HL-60/S4 treated with retinoic acid at 250 ng/mL for 4 days and 3 days (cell line): ENCODE results near the gene SCYGR4.

Source experiments
- in situ Hi-C: fragments of 300-500 bp; cut with MboI; formaldehyde crosslinking; loops from 2 replicates; pipeline ENCODE4 v1.7.0; 2022; ENCODE audit warnings: low sequenced_read_pairs

The SCYGR4 gene

DNA sequence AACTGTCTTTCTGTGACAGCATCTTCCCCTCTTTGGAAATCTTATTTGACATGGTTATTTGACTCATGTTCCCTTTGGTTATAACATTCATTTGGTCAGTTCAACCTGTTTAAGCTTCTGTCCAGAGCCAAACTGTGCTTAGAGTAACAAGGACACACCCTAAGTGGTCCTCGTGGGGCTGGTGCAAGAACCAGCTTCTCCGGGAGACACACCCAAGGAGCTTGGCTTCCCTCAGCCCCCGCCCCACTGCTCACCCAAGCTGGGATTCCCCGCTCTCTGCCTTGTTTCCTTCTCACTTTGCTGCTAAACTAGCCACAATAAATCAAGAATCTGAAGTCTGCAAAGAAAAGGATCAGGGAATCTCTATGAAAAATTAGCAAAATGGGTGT, 4.0 kb upstream of the SCYGR4 start:
- in situ Hi-C loops: no loop called here

DNA sequence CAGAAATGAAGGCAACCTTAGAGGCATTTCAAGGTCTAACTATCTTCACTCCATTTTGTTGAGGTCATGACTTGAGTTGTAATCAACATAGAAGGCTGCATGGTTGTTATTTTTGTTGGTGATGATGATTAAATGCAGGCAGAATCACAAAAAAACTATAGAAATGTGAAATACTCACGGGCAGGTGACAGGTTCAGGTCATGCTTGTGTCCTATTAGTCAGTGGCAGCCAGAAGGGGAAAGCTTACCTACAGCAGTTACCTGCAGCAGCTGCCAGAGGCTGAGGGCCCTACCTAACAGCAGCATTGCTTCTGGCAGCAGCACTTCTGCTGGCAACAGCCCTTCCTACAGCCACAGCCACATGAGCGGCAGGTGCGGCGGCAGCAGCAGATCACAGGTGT, 3.1 kb upstream of the SCYGR4 start:
- in situ Hi-C loops: no loop called here

DNA sequence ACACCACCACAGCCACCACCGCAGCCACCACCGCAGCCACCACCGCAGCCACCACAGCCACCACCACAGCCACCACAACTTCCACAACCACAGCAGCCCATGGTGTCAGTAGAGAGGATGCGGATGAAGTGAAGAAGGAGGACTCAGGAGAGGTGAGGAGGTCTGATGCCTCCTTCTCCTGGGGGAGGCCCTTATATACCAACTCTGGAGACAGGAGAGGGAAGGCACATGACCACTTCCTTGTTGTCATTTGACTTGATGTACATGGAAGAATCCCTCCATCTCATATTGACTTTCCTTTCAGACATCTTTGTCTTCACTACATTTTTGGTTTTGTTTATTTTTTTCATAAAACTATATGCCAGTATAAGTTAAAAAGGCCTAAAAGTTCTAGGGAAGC, 2.6 kb upstream of the SCYGR4 start, which contains the start of gene SCYGR3:
SCYGR3 (minus strand) TSS at position 101 of the 400 bp plus-strand sequence; CDS start at position 101, 0 bp downstream.
- in situ Hi-C loops: no loop called here

DNA sequence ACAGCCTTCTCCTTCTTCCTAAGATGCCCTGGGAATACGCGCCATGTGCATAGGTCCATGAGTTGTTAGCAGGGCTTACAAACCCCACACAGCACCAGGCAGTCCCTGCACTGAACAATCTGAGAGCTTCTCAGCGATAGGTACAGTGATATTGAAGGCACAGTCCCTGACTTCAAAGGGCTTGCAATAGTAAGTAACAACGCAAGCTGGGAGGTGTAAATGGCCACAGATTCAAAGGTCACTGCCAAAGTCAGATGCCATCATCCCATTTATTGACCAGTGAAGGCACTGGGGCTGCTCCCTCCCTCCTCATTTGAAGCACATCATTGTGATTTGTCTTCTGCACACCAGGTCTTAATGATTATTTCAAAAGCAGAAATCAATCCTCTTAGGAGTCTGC, 2.1 kb upstream of the SCYGR4 start:
- in situ Hi-C loops: no loop called here

DNA sequence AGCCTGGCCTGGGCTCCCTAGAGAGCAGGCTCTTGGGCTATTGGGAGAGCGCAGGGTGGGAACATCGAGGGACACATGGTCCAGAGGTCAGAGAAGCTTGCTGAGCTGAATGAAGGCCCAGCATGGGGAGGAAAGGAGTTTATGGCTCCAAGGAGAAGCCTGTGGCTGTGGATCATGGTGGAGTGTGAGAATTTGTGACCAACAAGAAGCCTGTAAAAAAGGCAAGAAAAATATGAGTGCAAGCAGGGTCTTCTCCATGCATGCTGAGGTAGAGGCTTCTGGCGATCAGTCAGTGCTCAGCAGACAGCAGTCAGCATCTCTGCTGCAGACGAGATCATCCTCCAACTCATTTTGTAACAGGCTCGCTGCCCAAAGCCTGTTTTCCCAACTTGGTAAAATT, 1.4 kb upstream of the SCYGR4 start:
- in situ Hi-C loops: no loop called here

DNA sequence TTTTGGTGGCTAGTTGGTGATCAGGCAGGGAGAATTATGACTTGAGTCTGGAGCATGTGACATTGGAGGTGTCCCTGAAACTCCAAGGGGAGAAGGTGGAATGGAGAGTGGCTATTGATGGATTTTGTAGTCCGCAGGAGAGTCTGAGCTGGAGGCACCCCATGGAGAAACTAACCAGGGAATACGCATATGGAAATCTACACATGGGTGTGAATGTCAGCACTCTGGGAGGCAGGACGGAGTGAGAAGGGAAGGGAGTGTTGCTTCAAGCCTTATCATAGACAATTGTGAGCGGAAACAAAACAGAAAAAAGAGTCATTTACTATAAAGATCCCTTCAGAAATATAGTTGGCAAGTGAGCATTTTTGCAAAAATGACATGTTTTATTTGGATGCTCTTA, 667 bp upstream of the SCYGR4 start:
- in situ Hi-C loops: no loop called here

DNA sequence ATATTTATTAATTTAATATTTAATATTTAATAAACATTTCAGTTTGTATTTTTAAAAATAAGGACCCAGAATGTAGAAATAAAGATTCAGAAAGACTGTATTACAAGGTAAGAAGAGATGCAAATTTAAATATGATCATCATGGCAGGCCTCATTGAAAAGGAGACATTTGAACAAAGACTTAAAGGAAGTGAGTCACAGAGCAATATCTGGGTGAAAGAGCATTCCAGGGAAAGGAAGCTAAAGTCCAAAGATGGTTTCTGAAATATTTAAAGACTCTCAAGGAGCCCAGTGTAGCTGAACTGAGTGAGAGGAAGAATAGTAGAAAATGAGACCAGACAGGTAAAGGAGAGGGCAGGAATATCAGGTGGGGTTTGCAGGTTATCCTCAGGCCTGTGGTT, 5.9 kb downstream of the SCYGR4 start:
- in situ Hi-C loops: no loop called here

DNA sequence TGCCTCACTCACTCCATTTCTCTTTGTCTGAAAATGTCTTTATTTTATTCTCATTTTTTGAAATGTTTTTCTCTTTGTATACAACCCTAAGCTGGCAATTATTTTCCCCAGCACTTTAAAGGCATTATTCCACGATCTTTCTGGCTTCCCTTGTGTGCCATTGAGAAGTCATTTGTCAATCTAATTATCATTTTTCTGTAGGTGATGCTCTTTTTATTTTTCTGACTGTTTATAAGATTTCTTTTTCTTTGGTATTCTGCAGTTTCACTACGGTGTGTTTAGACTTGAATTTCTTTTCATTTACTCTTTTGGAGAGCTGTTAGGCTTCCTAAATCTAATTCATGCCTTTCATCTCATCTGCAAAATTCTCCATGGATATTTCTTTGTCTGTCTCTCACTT, 8.1 kb downstream of the SCYGR4 start:
- in situ Hi-C loops: no loop called here

DNA sequence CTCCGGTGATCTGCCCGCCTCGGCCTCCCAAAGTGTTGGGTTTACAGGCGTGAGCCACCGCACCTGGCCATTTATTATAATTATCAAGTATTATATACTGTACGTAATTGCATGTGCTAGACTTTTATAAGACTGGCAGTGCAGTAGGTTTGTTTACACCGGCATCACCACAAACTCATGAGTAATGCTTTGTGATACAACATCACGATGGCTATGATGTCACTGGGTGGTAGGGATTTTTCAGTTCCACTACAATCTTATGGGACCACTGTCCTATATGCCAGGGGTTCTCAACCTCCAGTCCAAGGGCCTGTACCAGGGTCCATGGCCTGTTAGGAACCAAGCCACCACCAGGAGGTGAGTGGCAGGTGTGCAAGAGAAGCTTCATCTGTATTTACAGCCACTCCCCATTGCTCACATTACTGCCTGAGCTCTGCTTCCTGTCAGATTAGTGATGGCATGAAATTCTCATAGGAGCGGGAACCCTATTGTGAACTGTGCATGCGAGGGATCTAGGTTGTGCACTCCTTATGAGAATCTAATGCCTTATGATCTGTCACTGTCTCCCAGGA, 9.4 kb downstream of the SCYGR4 start:
- in situ Hi-C loops: no loop called here

DNA sequence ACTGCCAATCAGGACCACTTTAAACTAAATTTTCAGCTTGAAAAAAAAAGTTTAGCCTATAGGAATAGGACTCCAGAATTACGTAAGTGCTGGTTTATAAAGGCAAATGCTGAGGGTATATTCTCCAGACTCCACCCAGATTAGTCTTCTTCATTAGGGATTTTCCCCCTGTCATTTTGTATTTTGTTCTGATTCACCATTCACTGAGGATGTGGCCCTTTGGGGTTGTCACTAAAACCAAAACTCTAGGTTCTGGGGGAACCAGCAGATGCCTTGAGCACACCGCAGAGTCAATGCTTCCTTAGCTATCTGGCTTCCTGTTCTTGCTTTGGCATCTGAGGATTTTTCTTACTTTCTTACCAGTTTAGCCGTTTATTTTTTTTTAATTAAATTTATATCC, 10.5 kb downstream of the SCYGR4 start:
- in situ Hi-C loops: no loop called here

DNA sequence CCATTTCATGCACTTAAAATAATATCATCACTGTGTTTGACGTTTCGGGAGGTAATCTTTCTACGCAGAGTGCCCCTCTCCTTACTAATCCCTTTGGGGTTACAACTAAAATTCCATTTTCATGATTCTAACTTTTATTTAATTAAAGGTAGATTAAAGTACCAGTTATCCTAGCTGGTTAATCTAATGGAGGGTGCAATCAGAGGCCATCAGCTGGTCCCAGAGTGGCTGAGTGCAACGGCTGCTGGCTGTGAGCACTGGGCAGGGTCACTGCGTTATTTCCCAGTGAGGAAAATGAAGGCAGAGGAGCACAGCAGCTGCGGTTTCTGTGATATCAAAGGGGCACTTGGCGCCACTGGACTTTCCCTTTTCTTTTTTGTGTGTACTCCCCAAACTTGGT, 12.1 kb downstream of the SCYGR4 start:
- in situ Hi-C loops: no loop called here

DNA sequence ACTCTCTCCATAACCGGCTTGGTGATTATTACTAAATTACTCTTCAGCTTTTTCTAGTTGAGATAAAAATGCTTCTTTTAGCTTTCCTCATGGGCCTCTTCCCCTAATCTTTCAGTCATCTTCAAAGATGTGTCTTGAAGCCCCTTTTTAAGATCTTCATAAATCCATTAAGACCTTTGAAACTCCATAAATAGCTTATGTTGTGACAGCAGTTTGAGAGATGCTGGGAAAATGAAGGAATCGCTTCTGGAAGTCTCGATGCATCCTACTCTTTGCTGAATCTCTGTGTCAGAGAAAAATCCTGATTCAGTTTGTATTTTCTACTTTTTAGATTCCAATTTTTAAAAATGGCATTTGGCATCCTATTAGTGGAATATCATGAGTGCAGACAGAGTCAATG, 13.0 kb downstream of the SCYGR4 start:
- in situ Hi-C loops: no loop called here

DNA sequence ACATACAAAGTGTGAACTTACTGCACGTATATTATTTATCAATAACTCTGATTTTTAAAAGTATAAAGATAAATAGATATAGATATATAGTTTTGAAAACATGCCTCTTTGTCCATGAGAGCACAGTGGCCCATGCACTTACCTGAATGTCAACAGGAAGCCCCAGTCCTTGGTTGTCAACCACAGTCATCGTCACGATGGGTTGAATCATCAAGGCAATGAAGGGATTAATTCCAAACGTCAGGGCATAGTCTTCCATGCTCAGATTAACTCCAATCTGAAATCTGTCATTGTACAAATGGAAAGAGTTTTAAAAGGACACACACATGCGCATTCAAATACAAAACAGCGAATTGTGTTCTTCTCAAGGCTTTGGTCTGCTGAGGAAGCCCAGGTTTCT, 15.5 kb downstream of the SCYGR4 start:
- in situ Hi-C loops: no loop called here

DNA sequence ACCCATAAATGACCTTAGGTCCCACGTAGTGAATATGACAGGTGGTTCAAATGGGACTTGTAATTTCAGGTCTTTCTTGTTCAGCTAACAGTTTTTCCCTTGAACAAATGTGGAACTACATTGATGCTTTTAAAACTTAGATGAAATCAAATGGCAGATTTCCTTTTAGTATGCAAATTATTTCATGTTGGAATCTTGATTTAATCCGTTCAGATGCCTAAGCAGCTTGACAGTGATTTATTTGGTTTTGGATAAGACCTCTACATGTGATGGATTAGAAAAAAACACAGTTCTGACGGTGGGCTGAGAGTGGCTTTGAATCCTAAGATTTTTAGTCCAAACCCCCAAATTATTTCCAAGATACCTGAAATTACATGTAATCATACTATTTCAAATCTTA, 16.9 kb downstream of the SCYGR4 start:
- in situ Hi-C loops: no loop called here

DNA sequence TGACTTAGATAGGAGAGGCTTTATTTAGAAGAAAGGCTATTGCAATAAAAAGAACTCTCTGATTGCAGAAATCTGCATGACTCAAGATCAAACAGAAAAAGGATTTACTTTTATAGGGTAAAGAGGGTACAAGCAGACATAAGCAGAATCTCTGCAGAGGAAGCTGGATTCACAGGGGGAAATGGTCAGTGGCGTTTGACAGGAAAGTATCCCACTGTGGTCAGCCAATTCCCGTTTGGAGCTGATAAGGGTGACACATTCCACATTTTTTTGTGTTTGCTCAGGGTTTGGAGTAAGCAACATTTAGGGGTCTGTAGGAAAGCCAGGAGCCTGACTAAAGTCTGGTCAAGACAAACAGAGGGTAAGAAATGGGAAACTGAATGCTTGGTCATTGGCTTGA, 25.4 kb downstream of the SCYGR4 start:
- in situ Hi-C loops: no loop called here

DNA sequence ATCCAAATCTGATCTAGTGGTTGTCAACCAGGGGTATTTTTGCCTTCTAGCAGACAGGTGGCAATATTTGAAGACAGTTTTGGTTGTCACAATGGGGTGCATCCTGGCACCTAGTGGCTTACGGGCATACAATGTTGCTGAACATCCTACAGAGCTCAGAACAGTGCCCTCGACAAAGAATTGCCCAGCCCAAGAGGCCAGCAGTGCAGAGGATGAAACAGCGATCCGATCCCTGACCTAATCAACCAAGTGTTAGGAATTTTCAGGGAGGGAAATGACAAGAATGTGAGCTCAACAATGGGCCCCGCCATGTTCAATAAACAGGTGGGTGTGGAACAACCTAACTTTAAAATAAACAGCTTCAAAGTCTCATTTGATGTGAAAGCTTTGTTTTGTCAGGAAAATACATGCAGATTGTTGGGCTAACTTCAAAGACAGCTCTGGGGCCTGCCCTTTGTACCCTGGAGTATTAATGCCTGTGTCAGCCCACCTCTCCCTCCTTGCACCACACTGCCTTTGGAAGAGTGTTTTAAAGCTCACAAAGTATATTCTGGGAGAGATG, 26.8 kb downstream of the SCYGR4 start:
- in situ Hi-C loops: no loop called here

DNA sequence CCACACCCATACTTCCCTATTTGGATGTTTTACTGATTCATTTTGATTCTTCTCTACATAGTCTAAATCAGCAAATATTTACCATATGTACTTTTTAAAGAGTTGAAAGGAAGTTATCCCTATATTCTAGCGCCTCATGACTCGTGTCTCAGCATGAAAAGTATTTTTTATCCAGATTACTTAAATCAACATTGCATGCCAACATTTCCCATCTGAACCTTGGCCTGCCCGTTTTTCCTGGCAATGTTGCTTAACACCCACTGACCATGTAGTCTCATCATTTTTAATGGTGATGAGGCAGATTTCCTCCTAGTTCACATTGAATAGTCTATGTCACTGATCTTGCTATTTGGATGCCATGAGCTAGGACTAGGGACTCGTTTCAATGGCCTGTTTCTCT, 36.1 kb downstream of the SCYGR4 start:
- in situ Hi-C loops: no loop called here

DNA sequence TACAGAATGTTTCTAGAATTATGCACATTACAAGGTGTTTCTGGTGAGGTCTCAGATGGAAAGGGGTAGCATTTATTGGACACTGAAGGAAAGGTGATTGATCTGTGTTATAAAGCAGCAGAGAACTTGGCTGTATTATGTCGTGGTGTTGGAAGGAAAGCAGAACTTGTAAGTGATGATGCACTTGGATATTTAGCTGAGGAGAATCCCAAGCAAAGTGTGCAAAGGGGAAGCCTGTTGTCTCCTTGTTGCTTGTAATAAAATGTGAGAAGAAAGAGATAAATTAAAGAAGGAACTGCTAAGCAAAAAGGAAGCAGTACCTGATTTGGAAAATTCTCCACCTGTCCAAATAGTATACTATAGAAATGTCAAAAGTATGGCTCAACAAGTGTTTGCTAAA, 37.1 kb downstream of the SCYGR4 start:
- in situ Hi-C loops: no loop called here

DNA sequence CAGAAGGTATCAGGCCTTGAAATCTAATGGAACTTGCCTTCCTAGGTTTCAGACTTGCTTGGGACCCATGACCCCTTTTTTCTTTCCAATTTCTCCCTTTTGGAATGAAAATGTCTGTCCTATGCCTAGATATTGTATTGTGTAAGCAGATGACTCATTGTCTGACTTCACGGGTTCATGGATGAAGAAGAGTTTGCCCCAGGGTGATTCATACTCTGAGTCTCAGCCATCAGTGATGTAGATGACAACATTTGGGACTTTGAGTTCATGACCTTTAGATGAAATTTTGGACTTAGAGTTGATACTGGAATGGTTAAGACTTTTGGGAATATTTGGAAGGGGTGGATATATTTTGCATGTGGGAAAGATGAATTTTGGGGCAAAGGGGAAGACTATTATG, 38.2 kb downstream of the SCYGR4 start:
- in situ Hi-C loops: no loop called here

DNA sequence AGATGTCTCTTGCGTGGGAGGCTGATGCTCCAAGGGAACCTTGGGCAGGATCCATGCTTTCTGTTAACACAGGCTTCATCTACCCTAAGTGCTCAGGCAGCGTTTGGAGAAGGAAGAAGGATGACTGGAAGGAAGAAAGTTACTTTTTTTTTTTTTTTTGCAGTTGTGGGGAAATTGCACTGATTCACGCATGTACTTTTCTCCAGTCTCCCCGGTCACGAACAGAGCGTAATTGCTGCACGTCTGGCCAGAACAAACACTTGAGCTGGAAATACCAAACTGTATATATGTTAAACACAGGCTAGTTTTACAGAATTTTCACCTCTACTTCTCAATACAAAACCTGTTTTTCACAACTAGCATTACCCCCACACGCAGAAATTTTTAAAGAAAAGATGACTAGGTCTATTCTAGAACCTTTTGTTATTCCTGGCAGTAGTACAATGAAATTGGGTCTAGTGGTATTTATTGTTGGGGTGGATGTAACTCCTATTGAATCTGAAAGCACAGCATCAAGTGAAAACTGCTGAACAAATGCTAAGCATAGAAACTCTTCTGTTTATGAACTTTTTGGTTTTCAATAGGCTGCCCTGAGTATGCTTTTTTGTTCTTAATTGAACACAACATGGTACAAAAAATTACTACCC, 40.0 kb downstream of the SCYGR4 start:
- in situ Hi-C loops: no loop called here

DNA sequence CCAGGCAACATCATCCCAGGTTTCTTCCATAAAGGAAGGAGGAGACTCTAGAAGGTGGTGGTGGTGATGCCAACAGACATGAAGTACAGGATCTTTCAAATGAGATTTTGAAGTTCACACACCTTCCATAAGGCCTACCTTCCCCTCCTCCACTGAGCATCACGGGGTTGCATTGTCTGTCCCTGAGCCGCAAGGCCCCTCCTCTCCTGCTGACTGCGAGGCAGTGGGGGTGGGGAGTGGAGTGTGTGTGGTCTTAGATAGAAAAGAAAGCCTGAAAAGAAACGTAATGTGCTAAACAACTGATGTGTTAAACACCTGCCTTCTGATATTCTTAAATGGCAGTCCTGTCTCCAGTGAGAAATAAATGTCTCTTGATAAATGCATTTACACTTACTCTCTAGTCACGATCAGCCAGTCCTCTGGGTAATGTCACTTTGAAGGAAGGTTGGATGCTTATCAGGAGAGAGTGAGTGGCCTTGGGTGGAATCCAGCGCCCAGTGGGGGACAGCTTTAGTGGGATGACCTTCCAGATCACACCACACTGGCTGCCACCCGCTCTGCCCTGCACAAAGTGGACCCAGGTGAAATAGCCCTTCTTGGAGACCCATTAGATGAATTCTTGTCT, 43.8 kb downstream of the SCYGR4 start:
- in situ Hi-C loops: no loop called here

DNA sequence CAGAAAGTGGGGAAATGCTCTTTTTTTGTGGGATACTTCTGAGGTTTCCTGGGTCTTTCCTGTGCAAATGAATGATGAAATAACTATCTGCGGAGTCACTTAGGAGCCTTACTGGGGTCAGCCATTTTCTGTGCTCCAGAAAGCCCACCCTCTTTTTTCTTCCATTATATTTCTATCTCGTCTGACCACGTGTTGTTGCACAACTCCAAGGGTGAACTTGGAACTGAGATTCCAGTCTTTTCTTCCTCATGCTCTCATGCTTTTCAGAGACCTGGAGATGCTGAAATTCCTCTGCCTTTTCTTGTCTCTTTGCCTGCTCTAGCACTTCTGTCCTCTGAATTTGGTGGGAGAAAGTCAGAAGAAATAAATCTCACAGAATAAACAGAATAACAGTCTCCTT, 44.5 kb downstream of the SCYGR4 start:
- in situ Hi-C loops: no loop called here
